Pancreas (tissue), 10 donors: ENCODE data around the gene GRM7. TPM values are rescaled to one million over a fixed set of nuclear protein-coding genes. Genes with fewer than 3 reads are reported as not detected.

ENCODE experiments used
- ATAC-seq, 4 donors: fragments of 200-7000 bp; cut with Tn5 transposase; one replicate each; pipeline versions ENCODE4 v1.8.0 to v1.9.1; 2020; ENCODE audit warnings: mild to moderate bottlenecking in 4 of 4, moderate library complexity in 4 of 4
- DNase-seq, 6 donors: peaks; one replicate each; pipeline ENCODE4 v3.0.0-alpha.2; 2020
- FAIRE-seq: peaks from 2 replicates; lab custom pipeline; 2012; peaks lifted over from hg19 to GRCh38; lab: Jason Lieb, UNC
- H3K27ac ChIP-seq, 4 donors: fragments of 200-600 bp; sonication (generic); 1 replicate in 3 of 4; 2 replicates in 1 of 4; pipeline versions ENCODE4 v1.5.0 to v1.8.0; 2020
- H3K27me3 ChIP-seq, 4 donors: fragments of 200-600 bp; one replicate each; pipeline ENCODE4 v1.8.0; 2021
- H3K36me3 ChIP-seq, 3 donors: fragments of 200-600 bp; sonication (generic) in 1 of 3; one replicate each; pipeline versions ENCODE4 v1.5.0 to v1.8.0; 2020 to 2021
- H3K4me1 ChIP-seq, 3 donors: fragments of 200-600 bp; one replicate each; pipeline ENCODE4 v1.8.0; 2021
- H3K4me3 ChIP-seq, 4 donors: fragments of 200-600 bp; sonication (generic) in 2 of 4; one replicate each; pipeline versions ENCODE4 v1.5.0 to v1.8.0; 2020 to 2021
- H3K9me3 ChIP-seq, 4 donors: fragments of 200-600 bp; one replicate each; pipeline ENCODE4 v1.8.0; 2021
- CTCF ChIP-seq, 4 donors: fragments of 200-600 bp; sonication (generic) in 3 of 4; IDR thresholded peaks; one replicate each; pipeline versions ENCODE4 v1.5.0 to v1.8.0; 2021; ENCODE audit warnings: antibody characterized with exemption in 4 of 4
- WGBS, 2 donors: extraction: QIAGEN DNeasy Blood & Tissue Kit; methylation state at CpG; one replicate each; pipeline ENCODE4 v1.1.7; 2013; 5-methylcytosine and 5-hydroxymethylcytosine counted together
- intact Hi-C, 3 donors: fragments of 100-400 bp; cut with DNase I; formaldehyde crosslinking; loops; one replicate each; pipeline versions ENCODE4 v1.11.1 to v1.14.2; 2022
- polyA plus RNA-seq, 2 donors: library from polyadenylated mRNA; stranded (reverse); fragments of 200-250 nt; gene quantifications; one replicate each; pipeline ENCODE4 v1.2.3, GENCODE V29; 2013
- total RNA-seq, 6 donors: library from RNA; stranded (reverse); fragmentation: NEBNext Ultra II Directional in 4 of 6; extraction: Animal tissue kit (Norgen Biotek cat#: 25700) in 4 of 6; gene quantifications; one replicate each; pipeline versions ENCODE4 v1.2.1 to v1.2.4, GENCODE V29; 2021 to 2023
- donor health status: healthy with polysubstance abuse.
- donor health status: DM: no; HTN: no; CAD: no; lungs with moderate emphysema.
- donor health status: DM: no; HTN: no; CAD: no.
- donor health status: control.
- donor health status: control.
- donor health status: Bipolar disorder and iron deficiency.
- donor health status: DM: yes; HTN: yes; CAD: no.
- donor health status: DM: no; HTN: no; CAD: no.
- donor health status: DM: no; HTN: no; CAD: no.
- donor health status: DM: yes; HTN: yes; CAD: no.

GRM7 gene
- total and polyA plus RNA-seq, 8 donors = 0.03 to 0.28 (median 0.18) TPM; not detected in 4

- no peak overlapping the region for H3K27ac ChIP-seq
- H3K27me3 ChIP-seq = peaks cover 0 to 5% (median 0%) of the 10 kb centered on the region in 4 donors
- TF ChIP-seq CTCF (IDR thresholded peaks at IDR 0.05) = no peak
- no peaks in the 10 kb centered on the region for H3K4me1 ChIP-seq
- H3K9me3 ChIP-seq = no peaks in the 10 kb centered on the region
- DNase-seq = no peak
- ATAC-seq = no peak
- intact Hi-C loops = no loop called here
- H3K36me3 ChIP-seq = no peaks in the 10 kb centered on the region
- H3K4me3 ChIP-seq = no peak overlapping the region
- WGBS, 2 donors = 74 to 81% methylated on average over 4 of the region's 4 CpGs
- no peak for FAIRE-seq
Measured at GRCh38 chr3:6989608-6990291, 128.8 kb downstream of the GRM7 start.

- no peak for FAIRE-seq
- Histone ChIP-seq H3K27me3 (peaks cover 0 to 5% (median 0%) of the 10 kb centered on the region in 4 donors), H3K4me1 (no peaks in the 10 kb centered on the region), H3K4me3 (no peak overlapping the region), H3K27ac (no peak overlapping the region), H3K9me3 (no peaks in the 10 kb centered on the region), H3K36me3 (no peaks in the 10 kb centered on the region)
- no peak for TF ChIP-seq CTCF (IDR thresholded peaks at IDR 0.05)
- DNase-seq = no peak
- WGBS, 2 donors = 50 to 54% methylated on average over 3 of the region's 3 CpGs
- peak in 2 of 4 donors; percentile 35 to 63 for ATAC-seq
- intact Hi-C loops = no loop called here
Measured at GRCh38 chr3:6994081-6994668, 133.3 kb downstream of the GRM7 start.

- FAIRE-seq = no peak
- Histone ChIP-seq H3K4me3 (no peak overlapping the region), H3K4me1 (no peaks in the 10 kb centered on the region), H3K36me3 (no peaks in the 10 kb centered on the region), H3K27ac (no peak overlapping the region), H3K27me3 (no peaks in the 10 kb centered on the region), H3K9me3 (no peaks in the 10 kb centered on the region)
- 42 to 55% methylated on average over 1 of the region's 1 CpG for WGBS, 2 donors
- intact Hi-C loops = no loop called here
- ATAC-seq = no peak
- DNase-seq = no peak
- TF ChIP-seq CTCF (IDR thresholded peaks at IDR 0.05) = no peak
Measured at GRCh38 chr3:7000501-7000900, 139.6 kb downstream of the GRM7 start.

GRCh38 chr3:7001370-7001769, 140.5 kb downstream of the GRM7 start:
- FAIRE-seq = no peak
- H3K36me3 ChIP-seq = no peaks in the 10 kb centered on the region
- no peak for ATAC-seq
- DNase-seq = no peak
- no peaks in the 10 kb centered on the region for H3K4me1 ChIP-seq
- no peak overlapping the region for H3K27ac ChIP-seq
- 60 to 71% methylated on average over 4 of the region's 4 CpGs for WGBS, 2 donors
- no peaks in the 10 kb centered on the region for H3K27me3 ChIP-seq
- intact Hi-C loops = no loop called here
- no peaks in the 10 kb centered on the region for H3K9me3 ChIP-seq
- no peak overlapping the region for H3K4me3 ChIP-seq
- no peak for TF ChIP-seq CTCF (IDR thresholded peaks at IDR 0.05)
